ENCODE results near the gene LRMDA.

The LRMDA gene

DNA sequence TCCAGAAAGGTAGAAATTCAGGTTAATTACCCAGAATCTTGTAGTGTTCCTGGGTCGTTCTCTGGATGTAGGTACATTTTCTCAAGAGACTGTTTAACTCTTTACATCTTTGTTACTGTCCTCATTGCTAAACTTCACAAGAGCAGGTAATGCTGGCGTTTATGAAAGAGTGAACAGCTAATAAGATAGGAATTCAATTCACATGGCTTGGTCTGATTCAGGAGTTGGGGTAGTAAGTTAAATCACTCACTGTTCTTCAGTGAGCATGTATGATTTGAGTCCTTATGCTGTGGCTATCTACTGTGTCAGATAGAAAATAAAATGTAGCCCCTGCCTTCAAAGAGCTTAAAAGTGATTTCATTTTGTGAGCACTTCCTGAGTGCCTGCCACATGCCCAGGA is 480.0 kb downstream of the LRMDA start:
- no peak for DNase-seq (ENCODE audit: low read depth, low spot score)

DNA sequence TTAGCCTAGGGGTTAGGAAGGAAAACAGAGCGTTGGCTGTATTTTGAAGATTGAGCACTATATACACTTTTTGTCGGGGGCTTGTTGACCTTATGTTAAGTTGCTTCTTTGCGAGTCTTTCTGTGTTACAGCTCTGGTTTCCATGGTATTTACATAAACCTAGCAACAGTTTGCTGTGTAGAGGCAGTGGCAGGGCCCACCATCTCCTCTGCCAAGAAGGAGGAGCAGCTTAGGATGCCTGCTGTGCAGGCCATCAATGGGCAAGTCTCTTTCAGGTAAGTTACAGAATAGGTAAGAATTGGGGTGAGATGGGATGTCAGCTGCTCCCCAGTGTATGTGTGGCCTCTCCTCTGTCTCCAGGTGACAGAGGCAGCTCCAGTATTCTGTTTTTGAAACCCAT is 485.5 kb downstream of the LRMDA start:
- DNase-seq (ENCODE audit: low read depth, low spot score): no peak

DNA sequence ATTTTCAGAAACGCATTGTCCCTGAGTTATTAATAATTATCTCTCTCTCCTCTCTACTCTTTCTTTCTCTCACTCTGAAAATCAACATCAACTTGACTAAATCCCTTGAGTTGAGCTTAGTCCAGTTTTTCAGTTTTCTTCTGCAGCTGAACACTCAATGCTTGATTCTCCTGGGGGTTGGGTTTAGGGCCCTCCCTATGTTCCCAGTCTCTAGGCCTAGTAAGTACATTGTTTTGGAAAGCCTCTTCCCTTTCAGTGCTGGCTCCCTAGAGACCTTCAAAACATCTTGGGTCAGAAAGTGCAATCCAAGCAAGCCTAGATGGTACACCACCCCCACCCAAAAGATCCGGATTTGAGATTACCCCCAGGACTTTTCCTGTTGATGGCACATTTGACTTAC is 488.5 kb downstream of the LRMDA start:
- DNase-seq (ENCODE audit: low read depth, low spot score): no peak

DNA sequence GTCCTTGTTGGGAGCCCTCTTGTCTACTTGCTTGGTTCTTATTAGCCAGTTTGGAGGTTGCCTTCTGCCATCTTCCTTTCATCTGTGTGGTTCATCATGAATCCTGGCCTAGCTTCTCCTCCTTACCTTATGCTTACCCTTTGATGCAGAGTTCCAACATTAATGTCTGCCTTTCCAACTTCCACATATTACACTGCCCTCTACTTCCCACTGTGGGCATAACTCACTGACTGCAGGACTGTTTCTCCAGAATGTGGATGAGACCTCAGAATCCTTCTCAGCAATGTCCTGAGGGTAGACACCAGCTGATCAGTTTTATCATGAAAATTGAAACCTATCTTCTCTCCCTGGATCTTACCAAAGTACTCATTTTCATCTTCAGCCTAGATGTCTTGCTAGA is 491.0 kb downstream of the LRMDA start:
- DNase-seq (ENCODE audit: low read depth, low spot score): no peak

DNA sequence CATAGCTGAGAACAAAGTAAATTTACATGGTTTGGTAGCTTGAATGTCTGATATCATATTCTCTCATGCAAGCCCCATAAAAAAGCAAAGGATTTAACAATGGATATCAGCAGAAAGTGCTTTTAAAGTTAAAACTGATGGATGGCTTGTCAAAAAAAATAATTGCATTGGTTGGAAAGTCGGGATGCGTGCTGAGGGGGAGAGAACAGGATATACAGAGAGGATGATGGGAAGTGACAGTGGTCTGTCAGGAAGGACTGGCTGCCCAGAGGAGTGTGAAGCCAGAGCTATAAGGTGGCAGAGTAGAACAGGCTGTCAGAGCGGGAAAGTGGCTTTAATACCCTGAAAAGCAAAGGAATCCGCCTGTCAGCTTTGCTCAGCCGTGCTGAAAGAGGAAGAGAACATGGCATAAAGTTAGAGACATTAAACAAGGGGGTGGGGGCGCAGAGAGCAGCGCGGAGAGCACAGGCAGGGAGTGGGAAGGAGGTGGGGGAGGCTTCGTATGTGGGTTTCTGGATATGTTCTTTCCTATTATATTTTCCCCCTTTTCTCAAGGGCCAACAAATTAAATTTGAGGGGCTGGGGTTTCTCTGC is 493.0 kb downstream of the LRMDA start:
- no peak for DNase-seq (ENCODE audit: low read depth, low spot score)

DNA sequence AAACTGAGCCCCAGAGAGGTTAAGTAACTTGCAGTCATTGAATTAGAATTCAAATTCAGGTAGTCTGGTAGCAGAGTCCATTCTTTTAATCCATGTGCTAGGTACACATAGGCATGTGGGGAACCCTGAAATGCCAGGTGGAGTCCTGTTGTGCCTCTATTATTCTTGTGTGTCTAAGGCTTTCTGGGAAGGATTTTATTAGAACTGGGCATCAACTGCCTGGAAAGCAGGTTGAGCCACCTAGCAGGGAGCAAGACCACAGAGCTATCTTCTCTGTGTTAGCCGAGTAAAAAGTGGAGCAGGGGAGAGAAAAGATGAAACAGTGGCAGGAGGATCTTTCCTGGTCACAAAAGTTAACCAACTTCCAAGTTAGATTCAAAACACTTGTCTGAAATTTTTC is 494.6 kb downstream of the LRMDA start:
- DNase-seq (ENCODE audit: low read depth, low spot score): no peak

DNA sequence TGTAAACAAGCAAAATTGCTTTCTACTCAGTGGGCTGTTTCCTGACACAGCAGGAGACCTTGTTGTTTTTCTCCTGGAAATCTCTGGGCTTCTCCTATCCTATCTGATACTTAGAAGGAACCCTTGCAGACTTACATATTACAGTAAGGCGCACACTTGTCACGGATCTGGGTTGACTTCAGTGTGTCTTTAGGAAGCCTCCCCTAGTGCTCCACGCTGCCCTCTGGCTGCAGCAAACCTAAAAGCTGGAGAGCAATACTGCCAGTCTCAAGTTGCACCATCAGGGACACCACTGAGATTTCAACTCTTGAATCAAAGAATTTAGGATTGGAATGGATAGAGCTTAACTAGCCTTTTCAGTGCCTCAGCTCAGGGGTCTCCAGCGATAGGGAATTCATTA is 495.3 kb downstream of the LRMDA start:
- no peak for DNase-seq (ENCODE audit: low read depth, low spot score)

DNA sequence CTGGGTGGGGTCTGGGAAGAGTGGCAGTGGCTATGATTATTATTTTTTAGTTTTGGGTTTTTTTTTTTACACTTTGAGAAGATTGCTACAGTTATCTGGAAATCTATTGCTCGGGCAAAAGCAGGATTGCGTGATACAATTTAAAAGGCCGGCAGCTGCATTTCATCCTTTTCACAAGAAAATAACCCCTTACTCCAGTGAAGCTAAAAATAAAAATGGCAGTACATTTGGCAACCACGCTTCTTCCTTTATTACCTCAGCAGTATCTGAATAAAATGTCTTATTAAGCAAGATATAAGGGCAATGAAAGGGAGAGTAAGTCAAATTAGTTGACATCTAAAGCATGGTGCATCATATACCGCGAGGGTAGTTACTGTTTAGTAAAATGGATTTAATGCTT is 496.8 kb downstream of the LRMDA start:
- no peak for DNase-seq (ENCODE audit: low read depth, low spot score)

DNA sequence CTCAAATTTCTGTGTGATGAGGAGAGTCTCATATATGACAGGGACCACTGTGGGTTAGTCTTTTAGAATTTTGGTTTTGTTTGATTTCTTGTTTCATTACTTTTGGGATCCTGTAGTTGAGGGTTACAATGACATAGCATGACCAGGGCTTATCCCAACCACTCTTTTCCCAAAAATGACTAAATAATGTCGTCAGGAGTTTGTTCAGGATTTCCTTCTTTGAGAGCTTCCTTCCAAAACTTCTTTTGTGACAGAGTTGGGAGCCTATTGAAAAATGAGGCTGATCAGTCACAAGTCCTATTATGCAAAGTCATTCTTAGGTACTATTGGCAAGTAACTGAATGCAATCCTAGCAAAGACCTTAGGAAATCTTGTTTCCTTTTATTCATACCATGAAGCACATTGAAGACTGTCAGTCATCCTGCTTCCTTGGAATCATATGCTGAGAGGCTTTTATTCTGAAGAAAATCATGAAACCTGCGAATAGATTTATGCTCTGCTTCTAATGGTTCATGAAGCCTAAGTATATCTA is 498.3 kb downstream of the LRMDA start:
- no peak for DNase-seq (ENCODE audit: low read depth, low spot score)

DNA sequence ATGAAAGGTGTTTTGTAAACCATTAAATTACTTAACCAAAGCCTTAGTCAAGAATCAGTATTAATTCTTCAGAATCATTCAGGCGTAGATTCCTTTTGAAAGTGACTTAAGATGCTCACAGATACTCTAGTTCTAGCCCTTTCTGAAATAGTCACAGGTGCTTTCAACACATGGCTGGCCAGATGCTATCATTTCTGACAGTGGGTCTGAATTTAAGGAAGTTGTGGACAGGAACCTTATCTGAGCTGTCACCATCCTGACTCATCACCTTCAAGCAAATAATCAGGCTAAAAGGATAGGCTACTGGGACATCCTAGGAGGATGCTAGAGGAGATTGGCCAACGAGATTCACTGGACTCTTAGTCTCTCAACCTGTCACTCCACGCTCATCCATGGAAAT is 501.5 kb downstream of the LRMDA start:
- DNase-seq (ENCODE audit: low read depth, low spot score): no peak

DNA sequence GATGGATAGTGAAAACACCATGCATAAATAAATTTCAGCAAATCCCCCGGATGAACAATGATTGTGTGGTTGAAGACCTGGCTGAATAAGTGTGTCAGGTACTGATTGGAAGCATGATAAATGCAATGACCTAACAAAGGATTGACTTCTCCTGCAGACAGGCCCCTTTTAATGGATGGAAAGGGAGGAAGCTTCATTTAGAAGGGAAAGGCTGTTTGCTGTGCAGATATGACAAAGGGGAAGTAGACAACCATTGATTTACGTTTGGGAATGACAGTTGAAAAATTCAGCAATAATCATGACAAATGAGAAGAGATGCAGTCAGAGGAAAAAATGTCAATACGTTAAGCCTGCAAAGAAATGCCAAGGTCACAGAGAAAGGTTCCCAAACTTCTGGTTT is 503.8 kb downstream of the LRMDA start:
- DNase-seq (ENCODE audit: low read depth, low spot score): no peak

DNA sequence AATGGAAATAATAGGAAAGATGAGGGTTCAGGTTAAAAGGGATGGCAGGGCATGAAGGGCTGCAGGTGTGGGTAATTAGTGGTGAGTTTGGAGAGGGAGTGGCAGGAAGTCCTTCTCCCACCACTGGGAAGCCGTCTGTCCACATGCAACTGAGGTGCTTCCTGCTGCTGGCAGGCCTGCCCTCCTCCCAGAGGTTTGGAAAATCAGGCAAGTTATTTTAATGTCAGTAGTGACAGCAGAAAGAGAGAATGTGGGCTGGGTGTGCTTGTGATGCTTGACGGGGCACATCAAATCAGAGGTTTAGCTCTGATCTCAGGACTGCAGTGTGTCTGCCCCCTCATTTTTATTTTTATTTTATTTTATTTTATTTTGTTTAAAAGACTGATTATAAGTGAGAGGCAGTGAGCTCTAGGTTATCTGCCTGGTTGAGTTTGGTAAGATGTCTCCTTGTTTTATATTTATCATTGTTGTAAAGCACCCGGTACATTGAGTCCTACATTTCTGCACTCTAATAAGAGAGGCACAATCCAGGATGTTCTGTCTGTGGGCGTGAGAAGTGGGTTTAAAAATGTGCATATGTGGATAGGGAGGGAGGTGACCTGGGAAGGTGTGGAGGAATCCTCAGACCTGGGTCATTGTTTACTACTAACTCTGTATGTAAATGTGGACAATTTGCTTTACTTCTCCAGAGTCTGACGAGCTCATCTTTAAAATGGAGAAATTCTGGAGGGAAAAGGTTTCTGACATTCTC is 504.4 kb downstream of the LRMDA start:
- no peak for DNase-seq (ENCODE audit: low read depth, low spot score)

DNA sequence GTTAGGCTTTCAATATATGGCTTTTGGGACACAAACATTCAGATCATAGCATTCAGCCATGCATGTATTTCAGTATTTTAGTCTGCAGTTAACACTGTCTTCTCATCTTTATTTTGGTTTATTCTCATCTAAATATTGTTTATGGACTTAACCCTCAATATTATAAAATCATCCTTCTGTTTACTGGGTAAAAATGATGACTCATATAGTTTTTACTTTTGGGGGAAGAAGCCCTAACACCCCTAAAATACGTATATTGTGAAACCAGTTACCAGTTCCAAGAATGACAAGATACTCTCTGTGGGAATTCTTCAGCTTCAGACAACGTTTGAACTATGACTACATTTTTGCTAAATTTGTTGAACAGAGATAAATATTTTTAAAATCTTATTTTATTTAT is 505.4 kb downstream of the LRMDA start:
- no peak for DNase-seq (ENCODE audit: low read depth, low spot score)

DNA sequence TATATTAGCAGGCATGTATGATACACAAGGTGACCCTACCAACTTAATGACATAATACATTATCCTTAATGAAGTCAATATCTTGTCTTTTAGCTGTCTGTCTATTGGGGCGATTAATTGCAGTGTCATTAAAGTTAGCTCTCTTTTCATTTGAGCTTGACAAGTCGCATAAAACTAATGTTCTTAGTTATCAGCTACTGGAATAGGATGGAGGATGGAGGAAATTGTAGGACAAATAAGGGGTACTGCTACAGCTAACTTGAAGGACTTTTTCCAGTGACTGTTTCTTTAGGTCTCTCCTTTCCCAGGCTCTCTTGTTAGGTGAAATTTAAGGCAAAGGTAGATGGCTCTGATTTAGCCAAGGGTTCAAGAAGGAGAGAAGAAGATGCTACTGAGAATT is 506.4 kb downstream of the LRMDA start:
- DNase-seq (ENCODE audit: low read depth, low spot score): no peak

DNA sequence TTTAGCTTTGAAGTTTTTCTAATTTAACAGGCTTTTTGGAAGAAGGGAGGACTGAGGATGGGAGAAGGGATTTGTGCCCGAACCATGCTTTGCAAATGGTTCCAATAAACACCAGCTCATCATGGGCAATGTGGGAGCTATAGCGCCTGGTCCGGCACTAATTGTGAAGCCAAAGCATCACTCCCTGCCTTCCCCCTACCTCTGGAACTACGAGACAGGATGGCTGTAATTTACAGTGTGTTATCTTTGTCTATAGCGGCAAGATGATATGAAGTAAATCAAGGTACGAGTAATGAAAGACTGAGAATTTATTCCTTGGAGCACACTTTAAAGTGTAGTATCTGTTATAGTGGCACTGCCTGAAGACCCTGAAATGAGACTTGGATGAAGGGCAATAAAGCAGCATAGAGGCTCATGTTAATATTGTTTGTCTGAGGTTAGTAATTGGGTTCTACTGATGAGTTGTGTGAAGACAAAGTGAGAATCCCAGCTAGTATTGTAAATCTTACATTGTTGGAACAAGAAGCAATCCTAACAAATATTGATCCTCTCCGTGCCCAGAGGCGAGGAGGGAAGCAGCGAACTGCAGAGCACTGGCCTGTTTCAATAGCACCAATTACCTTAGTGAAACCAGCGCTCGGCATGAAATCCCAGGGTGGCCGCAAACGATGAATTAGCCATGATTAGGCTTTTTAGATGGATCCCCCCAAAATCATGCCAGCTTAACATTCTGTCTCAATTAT is 507.1 kb downstream of the LRMDA start:
- no peak for DNase-seq (ENCODE audit: low read depth, low spot score)

DNA sequence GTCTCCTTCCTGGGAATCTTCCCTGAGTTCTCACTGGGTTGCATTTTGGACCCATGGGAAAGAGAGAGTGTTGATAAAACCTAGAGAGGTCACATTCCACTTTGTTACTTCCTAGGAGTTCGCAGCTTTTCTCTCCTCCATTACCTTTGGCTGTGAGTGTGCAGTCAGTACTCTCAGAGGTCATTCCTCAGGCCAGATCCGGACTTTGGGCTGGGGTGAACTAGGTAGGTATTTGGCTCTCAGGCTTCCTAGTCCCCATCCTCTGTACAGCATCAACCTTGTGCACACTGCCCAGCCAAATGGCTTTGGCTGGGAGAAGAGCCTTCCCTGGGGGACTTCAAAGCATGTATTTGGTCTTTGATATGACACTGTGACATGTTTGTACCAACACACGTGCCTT is 508.1 kb downstream of the LRMDA start:
- no peak for DNase-seq (ENCODE audit: low read depth, low spot score)

DNA sequence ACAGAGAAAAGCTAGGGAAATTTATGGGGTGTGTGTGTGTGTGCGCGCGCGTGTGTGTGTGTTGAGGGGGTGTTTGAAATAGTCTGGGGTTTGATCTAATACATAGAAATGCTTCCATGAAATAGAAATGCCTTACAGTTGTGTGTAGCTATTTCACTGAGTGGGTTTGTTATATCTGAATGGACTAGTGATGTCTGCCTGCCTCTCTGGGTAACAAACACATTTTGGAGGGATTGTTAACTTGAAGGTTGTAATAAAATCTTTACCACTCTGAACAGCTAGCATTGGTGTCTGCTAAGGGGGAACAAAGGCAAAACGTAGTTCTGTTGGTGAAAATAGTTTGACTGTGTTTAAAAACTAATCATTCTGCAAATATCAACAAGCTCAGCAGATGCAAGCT is 509.3 kb downstream of the LRMDA start:
- DNase-seq (ENCODE audit: low read depth, low spot score): no peak

DNA sequence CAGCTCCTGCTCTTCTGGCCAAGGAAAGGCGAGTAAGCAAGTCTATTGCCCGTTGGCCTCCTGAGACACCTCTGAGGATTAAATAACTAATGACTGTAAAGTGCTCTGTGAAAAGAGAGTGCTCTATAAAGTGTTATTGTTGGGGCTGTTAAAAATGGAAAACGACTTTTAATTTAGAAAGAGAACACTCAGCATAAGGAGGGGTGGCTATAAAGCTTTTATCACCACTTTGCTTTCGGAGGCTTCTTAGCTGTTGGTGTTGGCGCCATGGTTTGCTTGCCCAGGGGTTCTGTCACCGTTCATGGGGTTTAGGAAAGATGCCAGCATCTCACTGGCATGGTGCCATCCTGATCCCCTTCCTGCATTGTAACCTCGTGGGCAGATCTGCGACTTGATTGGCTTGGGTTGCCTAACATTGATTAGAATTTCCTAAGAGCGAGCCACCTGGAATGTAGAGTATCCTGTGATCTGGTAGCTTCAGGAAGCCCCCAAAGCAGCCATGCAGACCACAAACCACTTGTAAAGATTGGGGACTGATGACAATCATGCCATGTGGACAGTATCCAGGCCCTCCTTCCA is 509.9 kb downstream of the LRMDA start:
- no peak for DNase-seq (ENCODE audit: low read depth, low spot score)

DNA sequence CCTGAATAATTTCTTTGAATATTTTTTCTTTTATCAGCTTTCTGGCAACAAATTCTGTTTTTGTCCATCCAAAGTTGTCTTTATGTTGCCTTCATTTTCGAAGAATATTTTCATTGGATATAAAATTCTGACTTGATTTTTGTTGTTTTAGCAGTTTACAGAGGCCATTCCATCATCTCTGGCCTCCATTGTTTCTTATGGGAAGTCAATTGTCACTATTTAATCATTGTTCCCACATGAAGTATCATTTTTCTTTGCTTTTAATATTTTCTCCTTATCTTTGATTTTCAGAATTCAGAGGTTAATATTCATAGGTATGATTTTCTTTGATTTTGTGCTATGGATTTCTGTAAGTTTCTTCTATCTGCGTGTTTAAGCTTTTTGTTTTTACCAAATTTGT is 512.6 kb downstream of the LRMDA start:
- no peak for DNase-seq (ENCODE audit: low read depth, low spot score)

DNA sequence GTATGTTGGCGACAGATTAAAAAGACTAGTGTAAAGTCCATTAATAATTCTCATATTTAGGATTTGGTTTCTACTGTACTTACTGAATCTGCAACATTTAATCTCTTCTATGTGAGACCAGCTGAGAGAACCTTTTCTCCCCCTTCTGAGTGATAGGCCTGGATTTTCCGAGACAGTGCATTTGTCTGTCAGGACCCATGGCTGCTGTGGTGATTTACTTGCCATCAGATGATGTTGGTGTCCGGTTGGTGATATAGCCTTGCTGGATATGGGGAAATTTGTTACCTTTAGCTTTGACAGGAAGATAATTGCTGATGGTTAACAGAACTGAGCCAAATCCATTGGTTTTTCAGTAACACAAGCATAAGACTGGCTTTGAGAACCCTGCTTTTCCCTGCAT is 517.2 kb downstream of the LRMDA start:
- DNase-seq (ENCODE audit: low read depth, low spot score): no peak

DNA sequence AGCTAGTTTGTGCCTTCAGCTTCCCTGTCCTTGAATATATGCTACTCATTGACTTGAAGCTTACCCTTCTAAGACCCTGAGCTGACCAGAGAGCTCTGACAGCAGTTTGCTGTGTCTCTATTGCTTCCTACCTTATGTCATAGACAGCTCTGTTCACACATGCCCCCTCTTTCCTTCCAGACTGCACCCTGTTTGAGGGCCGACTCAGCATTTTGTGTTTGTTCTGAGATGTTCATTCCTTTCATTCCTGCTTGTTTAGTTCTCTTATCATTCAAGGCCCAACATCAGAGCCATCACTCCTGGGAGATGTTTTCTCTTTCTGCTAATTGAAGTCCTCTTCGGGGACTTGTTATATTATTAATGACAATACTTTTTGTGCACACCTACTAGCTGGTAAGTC is 518.9 kb downstream of the LRMDA start:
- no peak for DNase-seq (ENCODE audit: low read depth, low spot score)

DNA sequence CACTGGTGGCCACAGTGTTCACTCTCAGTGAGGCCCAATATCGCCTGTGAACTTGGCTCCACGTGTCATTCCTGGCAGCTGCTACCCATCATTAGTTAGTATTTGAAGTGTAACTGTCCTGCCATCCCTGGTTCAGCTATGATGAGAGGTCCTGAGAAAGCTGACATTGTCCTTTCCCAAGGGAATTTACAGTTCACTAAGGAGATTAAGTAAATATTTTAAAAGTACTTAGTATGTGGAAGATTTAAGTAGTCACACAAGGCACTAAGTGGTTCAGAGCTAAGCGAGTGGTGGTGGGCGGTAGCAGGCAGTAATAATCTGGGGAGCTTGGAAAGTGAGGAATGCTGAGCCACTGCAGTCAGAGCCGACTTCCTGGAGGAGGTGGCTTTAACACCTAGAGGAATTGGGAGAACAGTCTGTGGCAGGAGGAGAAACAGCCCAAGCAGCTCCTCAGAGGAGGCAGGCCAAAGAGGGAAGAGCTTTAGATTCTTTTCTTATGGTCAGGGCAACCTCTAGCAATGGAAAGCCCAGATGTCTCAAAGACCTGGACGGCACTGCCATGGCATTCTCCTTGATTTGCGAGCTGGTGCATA is 519.7 kb downstream of the LRMDA start:
- no peak for DNase-seq (ENCODE audit: low read depth, low spot score)

All from activated naive CD8-positive, alpha-beta T cell treated with anti-CD3 and anti-CD28 coated beads, Interleukin-2, amount 50 U/mL, for 16 hours (primary cell).